Astrocyte of the hippocampus (primary cell): ENCODE results near the gene CYP2C18.
"Not testable (repeated sequence)": the region's sequence is repeated elsewhere in the genome, so short reads cannot be mapped to it uniquely, and the experiment has no call there.

Experiments used
- DNase-seq: peaks from one replicate; pipeline ENCODE4 v3.0.0; 2011; ENCODE audit warnings: low read depth, low spot score

Gene CYP2C18

GRCh38 chr10:94683214-94684054, at the start of gene CYP2C18:
TSS of gene CYP2C18 (plus strand) at chr10:94683729. CDS start at chr10:94683820, 91 bp downstream.
- DNase-seq, result no peak

- not testable (repeated sequence) for DNase-seq
Observed at GRCh38 chr10:94638097-94638496, 45.4 kb upstream of the CYP2C18 start.

GRCh38 chr10:94639902-94640301, 43.6 kb upstream of the CYP2C18 start:
- DNase-seq, result no peak

- no peak for DNase-seq
Observed at GRCh38 chr10:94640562-94640961, 43.0 kb upstream of the CYP2C18 start.

GRCh38 chr10:94641480-94641879, 42.0 kb upstream of the CYP2C18 start:
- no peak for DNase-seq

DNA sequence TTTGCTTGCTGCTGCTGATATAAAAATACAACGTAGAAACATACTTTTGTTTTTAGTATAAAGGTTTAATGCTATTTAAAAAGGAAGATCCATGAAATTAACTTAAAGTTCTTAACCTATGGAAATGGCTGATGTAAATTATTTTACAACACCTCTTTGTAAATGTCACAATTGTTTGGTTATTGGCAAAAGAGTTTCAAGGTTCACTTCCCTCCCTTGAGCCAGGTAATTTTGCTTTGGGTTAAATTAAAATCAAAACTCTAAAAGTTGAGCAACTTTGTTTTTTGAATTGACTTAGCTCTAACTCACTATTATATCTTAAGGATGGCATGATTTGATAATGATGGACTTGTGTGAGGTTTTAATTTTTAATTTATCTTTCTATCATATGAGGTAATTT, 39.2 kb upstream of the CYP2C18 start:
- DNase-seq, result no peak

- no peak for DNase-seq
Observed at GRCh38 chr10:94645285-94645684, 38.2 kb upstream of the CYP2C18 start.

- not testable (repeated sequence) for DNase-seq
Observed at GRCh38 chr10:94655201-94655600, 28.3 kb upstream of the CYP2C18 start.

DNA sequence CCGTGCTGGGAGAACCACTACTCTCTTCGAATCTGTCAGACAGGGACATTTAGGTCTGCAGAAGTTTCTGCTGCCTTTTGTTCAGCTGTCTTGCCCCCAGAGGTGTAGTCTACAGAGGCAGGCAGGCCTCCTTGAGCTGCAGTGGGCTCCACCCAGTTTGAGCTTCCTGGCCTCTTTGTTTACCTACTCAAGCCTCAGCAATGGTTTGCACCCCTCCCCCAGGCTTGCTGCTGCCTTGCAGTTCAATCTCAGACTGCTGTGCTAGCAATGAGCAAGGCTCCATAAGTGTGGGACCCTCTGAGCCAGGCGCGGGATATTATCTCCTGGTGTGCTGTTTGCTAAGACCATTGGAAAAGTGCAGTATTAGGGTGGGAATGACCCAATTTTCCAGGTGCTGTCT, 20.5 kb upstream of the CYP2C18 start:
- not testable (repeated sequence) for DNase-seq

DNA sequence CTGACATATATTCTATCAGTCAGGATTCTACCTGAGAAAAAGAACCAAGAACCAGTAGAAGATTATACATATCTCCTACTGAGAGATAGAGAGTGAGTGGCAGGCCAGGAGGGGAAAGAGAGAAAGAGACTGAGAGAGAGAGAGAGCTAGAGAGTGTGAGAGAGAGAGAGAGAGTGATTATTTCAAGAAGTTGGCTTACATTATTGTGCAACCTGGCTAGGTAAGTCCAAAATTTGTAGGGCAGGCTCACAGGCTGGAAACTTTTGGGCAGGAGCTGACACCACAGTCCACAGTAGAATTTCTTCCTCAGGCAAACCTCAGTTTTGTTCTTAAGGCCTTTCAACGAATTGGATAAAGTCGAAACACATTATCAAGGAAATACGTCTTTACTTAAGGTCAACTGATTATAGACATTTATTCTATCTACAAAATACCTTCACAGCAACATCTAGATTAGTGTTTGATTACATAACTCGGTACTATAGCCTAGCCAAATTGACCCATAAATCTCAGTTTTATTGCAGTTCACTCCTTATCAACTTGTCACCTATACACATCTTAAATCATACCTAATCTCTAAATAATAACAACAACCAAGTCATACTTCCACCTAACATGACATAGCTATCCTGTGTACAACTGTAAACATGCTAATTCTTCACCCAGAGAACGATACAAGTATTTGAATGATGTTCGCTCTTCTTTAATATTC, 17.0 kb upstream of the CYP2C18 start:
- DNase-seq, result no peak

GRCh38 chr10:94673614-94674321, 9.8 kb upstream of the CYP2C18 start:
- DNase-seq, result no peak

DNA sequence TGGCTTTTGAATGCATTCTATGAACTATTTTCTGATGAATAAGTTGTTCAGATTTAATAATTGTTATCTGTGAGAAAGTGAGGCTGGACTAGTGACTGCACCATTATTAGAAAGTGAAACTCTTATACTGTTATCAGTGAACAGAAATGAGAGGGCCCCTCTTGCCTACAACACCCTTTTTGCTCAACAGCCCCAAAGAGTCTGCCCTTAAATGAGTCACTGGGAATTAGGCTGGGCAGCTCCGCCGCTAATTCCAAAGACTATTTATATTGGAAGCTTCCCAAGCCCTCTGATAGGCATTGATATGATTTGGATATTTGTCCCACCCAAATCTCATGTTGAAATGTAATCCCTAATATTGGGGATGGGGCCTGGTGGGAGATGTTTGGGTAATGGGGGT, 7.0 kb upstream of the CYP2C18 start:
- DNase-seq, result no peak

DNA sequence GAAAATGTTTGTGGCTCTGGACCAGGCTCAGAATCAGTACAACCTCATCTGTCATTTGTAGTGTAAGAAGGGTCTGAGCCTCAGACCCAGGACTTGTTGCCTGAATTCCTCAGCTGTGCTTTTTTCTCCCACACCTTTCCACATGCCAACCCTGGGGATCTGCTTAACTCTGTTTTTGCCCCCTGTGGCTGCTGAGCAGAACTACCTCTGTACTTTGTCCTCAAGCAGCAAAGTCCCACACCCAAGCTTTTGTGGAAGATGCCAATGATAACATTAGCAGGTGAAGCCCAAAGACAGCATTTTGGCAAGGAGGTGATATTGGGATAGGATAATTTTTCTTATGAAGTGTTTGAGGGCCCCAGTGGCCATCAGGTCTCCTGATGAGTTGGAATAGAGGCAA, 5.8 kb upstream of the CYP2C18 start:
- no peak for DNase-seq

DNA sequence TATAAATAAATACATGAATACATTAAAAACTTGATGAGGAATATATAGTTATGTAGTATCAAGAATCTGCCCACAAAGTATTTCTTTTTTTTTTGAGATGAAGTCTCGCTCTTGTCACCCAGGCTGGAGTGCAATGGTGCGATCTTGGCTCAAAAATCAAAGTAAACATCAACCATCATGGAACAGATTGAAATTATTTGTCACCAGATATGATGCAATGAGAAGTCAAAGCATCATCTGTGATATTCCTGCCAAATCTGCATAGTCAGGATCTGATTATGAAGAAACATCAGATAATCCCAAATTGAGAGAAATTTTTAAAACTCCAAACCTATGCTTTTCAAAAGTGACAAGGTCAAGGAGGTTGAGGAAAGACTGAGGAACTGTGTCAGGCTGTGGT, 5.1 kb upstream of the CYP2C18 start:
- DNase-seq, result no peak

GRCh38 chr10:94680544-94680943, 3.0 kb upstream of the CYP2C18 start:
- DNase-seq, result no peak

- DNase-seq, result not testable (repeated sequence)
Observed at GRCh38 chr10:94682636-94683035, 893 bp upstream of the CYP2C18 start.

DNA sequence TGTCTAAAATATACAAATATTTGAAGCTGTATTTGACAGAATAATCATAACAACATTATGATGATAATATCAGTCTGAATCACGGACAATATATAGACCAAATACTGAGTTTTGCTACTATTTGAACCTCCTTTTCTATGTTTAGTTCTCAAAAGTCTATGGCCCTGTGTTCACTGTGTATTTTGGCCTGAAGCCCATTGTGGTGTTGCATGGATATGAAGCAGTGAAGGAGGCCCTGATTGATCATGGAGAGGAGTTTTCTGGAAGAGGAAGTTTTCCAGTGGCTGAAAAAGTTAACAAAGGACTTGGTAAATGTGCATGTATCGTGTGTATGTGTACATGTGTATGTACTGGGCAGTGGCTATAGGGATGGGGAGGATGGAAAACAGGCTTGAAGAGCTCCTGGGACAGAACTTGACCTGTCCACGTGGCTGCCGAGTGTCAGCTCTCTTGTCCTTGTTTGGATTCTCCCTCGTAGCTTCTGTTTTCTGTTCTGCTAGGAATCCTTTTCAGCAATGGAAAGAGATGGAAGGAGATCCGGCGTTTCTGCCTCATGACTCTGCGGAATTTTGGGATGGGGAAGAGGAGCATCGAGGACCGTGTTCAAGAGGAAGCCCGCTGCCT, 4.2 kb downstream of the CYP2C18 start:
- DNase-seq, result no peak

DNA sequence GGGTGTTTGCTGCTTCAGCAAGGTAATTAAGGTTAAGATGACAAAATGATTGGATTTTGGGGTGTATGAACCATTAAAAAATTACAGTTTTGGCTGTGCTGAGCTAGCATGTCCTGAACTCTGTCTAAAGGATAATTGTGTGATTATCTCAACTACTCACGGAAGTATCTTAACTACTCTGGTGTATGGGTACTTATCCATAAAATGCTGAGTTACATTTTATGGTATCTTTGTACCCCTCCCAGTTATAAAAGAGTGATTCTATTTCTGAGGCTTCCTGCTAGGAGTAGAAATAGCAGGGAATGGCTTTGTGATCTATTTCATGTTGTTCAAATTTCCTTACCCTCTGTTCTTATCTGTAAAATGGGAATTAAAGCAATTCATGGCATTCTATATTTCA, 22.6 kb downstream of the CYP2C18 start:
- no peak for DNase-seq

GRCh38 chr10:94710578-94710977, 27.0 kb downstream of the CYP2C18 start:
- no peak for DNase-seq

GRCh38 chr10:94725871-94726270, 42.3 kb downstream of the CYP2C18 start:
- no peak for DNase-seq

DNA sequence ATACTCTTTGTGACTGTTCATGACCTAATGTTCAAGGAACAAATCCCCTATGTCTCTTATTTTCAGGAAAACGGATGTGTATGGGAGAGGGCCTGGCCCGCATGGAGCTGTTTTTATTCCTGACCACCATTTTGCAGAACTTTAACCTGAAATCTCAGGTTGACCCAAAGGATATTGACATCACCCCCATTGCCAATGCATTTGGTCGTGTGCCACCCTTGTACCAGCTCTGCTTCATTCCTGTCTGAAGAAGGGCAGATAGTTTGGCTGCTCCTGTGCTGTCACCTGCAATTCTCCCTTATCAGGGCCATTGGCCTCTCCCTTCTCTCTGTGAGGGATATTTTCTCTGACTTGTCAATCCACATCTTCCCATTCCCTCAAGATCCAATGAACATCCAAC, 51.7 kb downstream of the CYP2C18 start:
- no peak for DNase-seq

GRCh38 chr10:94738588-94738987, 55.1 kb downstream of the CYP2C18 start:
- no peak for DNase-seq
